Kidney (tissue), 14 donors: ENCODE results near the gene ABHD16A. TPM values are rescaled to one million over a fixed set of nuclear protein-coding genes. Genes with fewer than 3 reads are reported as not detected.

Source experiments
- DNase-seq, 5 donors: peaks; one replicate each; pipeline ENCODE4 v3.0.0-alpha.2; 2013 to 2020
- FAIRE-seq: peaks from 2 replicates; lab custom pipeline; 2012; peaks lifted over from hg19 to GRCh38; lab: Jason Lieb, UNC
- H3K27ac ChIP-seq, 2 donors: one replicate each; pipeline ENCODE4 v1.7.0; 2013; ENCODE audit warnings: low read depth in 2 of 2, low read length in 2 of 2, inconsistent platforms in 1 of 2
- H3K27me3 ChIP-seq: one replicate; pipeline ENCODE4 v1.7.1; 2013; ENCODE audit warnings: low read length, inconsistent platforms; ENCODE audit not compliant: control insufficient read depth, insufficient read depth
- H3K36me3 ChIP-seq, 3 donors: one replicate each; pipeline versions ENCODE4 v1.7.0 to v1.7.1; 2013; ENCODE audit warnings: low read length in 3 of 3, control low read depth in 1 of 3, inconsistent platforms in 1 of 3; ENCODE audit not compliant: insufficient read depth in 3 of 3, control insufficient read depth in 2 of 3
- H3K4me1 ChIP-seq, 3 donors: one replicate each; pipeline versions ENCODE4 v1.7.0 to v1.7.1; 2013; ENCODE audit warnings: low read length in 3 of 3, inconsistent platforms in 1 of 3, low read depth in 1 of 3; ENCODE audit not compliant: control insufficient read depth in 2 of 3, insufficient read depth in 2 of 3
- H3K4me3 ChIP-seq, 3 donors: one replicate each; pipeline versions ENCODE4 v1.7.0 to v1.8.1; 2013; ENCODE audit warnings: low read length in 3 of 3, control low read depth in 1 of 3, inconsistent platforms in 1 of 3
- H3K9ac ChIP-seq, 3 donors: one replicate each; pipeline versions ENCODE4 v1.7.0 to v1.7.1; 2013; ENCODE audit warnings: low read length in 3 of 3, control low read depth in 1 of 3, inconsistent platforms in 1 of 3
- H3K9me3 ChIP-seq, 3 donors: one replicate each; pipeline versions ENCODE4 v1.7.0 to v1.7.1; 2013; ENCODE audit warnings: low read length in 3 of 3, control low read depth in 1 of 3, inconsistent platforms in 1 of 3; ENCODE audit not compliant: control insufficient read depth in 2 of 3, insufficient read depth in 1 of 3
- CTCF ChIP-seq: IDR thresholded peaks from 3 replicates; pipeline ENCODE4 v1.5.1; 2012; ENCODE audit warnings: mild to moderate bottlenecking, moderate library complexity, borderline replicate concordance; ENCODE audit not compliant: insufficient read depth; ENCODE audit errors: extremely low read depth
- intact Hi-C: fragments of 100-400 bp; cut with DNase I; formaldehyde crosslinking; loops from one replicate; pipeline ENCODE4 v1.11.1; 2022
- polyA plus RNA-seq: library from polyadenylated mRNA; stranded (reverse); fragments of 350-450 nt; fragmentation: Illumina TruSeq; extraction: RNeasy Lipid Tissue Mini Kit (QIAGEN cat#74804); gene quantifications from one replicate; pipeline ENCODE4 v1.2.3, GENCODE V29; 2014; ENCODE audit warnings: low read depth, low replicate concordance; ENCODE audit not compliant: insufficient read depth
- total RNA-seq: library from RNA; stranded (reverse); fragmentation: NEBNext Ultra II Directional; extraction: Animal tissue kit (Norgen Biotek cat#: 25700); gene quantifications from one replicate; pipeline ENCODE4 v1.2.1, GENCODE V29; 2021
- donor health status: control.
- donor health status: control.
- donor health status: control.
- donor health status: control.
- donor health status: control.
- donor health status: DM: yes; HTN: yes; CAD: no.
- donor health status: Normal renal cell carcinoma (clear cell type).

ABHD16A gene
- total and polyA plus RNA-seq, 2 donors from 2014 or later = 48.7 to 50.2 TPM

GRCh38 chr6:31645325-31645724 is 57.8 kb downstream of the ABHD16A start:
- no peak for TF ChIP-seq CTCF
- Histone ChIP-seq H3K4me1 (no peaks in the 10 kb centered on the region), H3K4me3 (no peak overlapping the region), H3K27me3 (no peaks in the 10 kb centered on the region), H3K9ac (no peak overlapping the region), H3K9me3 (no peaks in the 10 kb centered on the region), H3K36me3 (peaks cover 14 to 79% (median 59%) of the 10 kb centered on the region in 3 donors), H3K27ac (no peak overlapping the region)
- intact Hi-C loops = no loop called here
- DNase-seq (no peak), FAIRE-seq (no peak)

- DNase-seq = no peak
- Histone ChIP-seq H3K27ac (no peak overlapping the region), H3K27me3 (no peaks in the 10 kb centered on the region), H3K9me3 (no peaks in the 10 kb centered on the region), H3K4me1 (no peaks in the 10 kb centered on the region), H3K9ac (no peak overlapping the region), H3K4me3 (no peak overlapping the region), H3K36me3 (peaks cover 9 to 86% (median 60%) of the 10 kb centered on the region in 3 donors)
- intact Hi-C loops = no loop called here
- TF ChIP-seq CTCF = no peak
- FAIRE-seq = no peak
Observed at GRCh38 chr6:31643818-31644454, 59.2 kb downstream of the ABHD16A start.

- DNase-seq (no peak), FAIRE-seq (no peak)
- no peak for TF ChIP-seq CTCF
- no peaks in the 10 kb centered on the region for H3K4me1 ChIP-seq
- H3K9me3 ChIP-seq = no peaks in the 10 kb centered on the region
- H3K9ac ChIP-seq = no peak overlapping the region
- intact Hi-C loops = no loop called here
- peaks cover 7 to 80% (median 54%) of the 10 kb centered on the region in 3 donors for H3K36me3 ChIP-seq
- H3K27ac ChIP-seq = no peak overlapping the region
- H3K27me3 ChIP-seq = no peaks in the 10 kb centered on the region
- H3K4me3 ChIP-seq = no peak overlapping the region
Observed at GRCh38 chr6:31642798-31643570, 60.1 kb downstream of the ABHD16A start.
